ENCODE results near the gene MEF2B.
A peak's percentile ranks its signal among the peaks of the same experiment; 100 is the strongest.
"Not testable (repeated sequence)": the region's sequence is repeated elsewhere in the genome, so short reads cannot be mapped to it uniquely, and the experiment has no call there.

MEF2B gene

DNA sequence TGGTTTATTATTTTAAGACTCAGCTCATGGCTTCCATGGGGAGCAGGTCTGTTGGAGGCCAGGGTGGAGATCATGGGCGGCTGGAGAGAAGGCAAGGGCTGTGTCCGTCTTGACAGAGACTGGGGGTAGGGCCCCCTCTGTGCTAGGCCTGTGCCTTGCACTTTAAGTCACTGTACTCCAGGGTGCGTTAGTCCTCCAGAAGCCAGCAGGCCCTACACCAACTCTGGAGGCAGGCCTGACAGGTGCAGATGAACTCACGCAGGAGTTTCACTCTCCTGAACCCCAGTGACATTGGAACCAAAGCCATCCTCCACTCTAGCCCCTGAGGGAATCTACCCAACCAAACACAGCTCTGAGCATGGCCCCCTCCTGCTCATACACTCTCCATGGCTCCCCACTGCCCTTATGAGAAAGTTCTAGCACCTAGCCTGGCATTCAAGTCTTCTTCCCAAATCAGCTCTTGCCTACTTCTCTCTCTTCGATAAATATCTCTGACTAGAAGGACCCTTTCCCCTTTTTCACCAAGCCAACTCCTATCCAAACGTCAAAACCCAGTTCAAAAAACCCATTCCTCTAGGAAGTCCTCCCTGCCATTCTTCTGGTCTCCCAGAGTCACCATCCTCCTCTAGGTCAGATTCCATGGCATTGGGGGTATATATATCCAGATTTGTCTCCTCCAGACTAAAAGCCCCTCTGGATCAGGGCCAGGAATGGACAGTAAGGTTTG, 15.1 kb downstream of the MEF2B start:
- DNase-seq, result no peak

DNA sequence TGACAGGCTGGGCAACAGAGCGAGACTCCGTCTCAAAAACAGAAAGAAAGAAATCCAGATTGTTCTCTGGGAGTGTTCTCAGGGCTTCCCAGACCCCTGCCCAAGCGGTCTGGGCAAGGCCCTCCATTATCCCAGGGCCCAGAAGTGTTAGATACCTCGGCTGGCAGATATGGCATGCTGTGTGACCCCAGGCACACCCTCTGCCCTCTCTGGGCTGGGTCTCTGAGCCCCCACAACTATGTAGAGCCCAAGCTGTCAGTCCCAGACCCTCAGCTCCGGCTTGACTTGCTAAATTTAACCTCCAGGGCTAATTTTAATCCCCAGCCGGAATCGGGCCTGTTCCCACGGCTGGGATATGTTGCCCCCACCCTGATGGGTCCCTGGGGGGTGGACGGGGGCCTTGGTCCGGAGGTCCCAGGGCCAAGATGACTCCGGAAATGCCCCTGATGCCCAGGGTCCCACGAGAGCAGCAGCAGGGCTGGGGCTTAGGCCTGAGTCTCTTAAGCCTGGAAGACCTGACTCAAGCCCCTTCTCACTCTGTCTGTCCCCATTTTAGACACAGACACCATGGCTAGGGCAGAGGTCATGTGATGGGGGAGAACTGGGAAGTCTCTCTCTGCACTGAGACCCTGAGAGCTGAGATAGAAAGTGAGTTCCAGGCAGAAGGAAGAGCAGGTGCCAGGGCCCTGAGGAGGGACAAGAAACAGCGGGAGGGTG, 17.2 kb downstream of the MEF2B start:
- DNase-seq, result no peak

DNA sequence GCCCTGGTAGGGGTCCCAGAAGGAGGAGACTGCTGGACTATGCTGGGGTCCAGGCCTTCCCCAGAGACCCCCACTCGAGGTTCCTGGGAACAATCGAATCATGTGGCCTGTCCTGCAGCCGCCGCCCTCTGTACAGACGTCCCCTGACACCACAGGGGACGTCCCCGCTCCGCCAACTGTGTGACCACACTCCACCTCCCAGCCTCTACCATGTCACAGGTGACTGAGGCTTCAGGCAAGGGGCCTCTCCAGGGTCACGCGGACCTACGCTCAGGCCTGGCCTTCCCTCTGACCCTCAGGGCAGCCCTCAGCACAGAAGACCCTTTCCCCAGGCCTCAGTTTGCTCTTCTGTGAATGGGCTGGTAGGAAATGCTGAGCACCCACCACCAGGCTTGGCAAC, 18.6 kb downstream of the MEF2B start:
- no peak for DNase-seq

DNA sequence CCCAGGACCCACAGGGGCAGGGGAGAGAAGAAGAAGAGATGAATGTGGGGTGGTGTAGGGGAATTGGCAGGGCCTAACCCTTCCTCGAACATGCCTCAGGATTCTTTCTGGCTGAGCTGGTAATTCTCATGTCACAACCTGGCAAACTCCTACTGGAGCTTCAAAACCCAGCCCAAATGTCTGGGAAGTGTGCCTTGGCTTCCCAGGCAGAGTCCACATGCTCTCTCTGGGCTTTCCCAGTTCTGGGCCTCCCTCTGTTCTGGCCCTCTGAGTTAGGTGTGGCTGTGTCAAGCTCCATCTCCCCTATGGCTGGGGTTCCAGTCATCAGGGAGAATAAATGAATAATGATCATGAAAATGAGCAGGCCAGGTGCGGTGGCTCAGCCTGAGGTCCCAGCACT, 20.6 kb downstream of the MEF2B start:
- no peak for DNase-seq

DNA sequence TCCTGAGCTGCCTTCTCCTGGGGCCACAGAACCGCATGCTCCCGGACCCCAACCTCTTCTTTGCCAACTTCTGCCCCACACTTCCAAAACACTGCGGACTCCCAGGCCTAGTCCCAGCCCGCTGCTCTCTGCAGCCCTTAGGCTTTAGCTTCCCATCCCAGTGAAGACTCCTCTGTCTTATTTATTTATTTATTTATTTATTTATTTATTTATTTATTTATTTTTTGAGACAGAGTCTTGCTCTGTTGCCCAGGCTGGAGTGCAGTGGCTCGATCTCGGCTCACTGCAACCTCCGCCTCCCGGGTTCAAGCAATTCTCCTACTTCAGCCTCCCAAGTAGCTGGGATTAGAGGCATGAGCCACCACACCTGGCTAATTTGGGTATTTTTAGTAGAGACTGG, 21.6 kb downstream of the MEF2B start:
- not testable (repeated sequence) for DNase-seq

DNA sequence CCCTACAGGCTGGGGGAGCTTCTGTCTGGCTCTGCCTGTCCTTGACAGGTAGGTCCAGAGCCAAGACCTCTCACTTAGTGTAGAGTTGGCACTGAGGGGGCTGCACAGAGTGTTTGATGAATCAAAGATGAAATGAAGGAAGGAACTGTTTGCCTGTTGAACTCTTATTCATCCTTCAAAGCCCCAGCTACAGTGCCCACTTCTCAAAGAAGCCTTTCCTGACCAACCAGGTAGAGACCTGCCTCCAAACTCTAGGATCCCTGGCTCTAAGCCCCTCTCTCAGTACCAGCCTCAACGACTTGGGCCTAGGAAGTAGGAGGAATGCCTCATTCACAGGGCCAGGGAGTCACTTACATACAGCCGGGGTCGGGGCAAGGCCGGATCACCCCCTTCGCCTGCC, 22.7 kb downstream of the MEF2B start:
- no peak for DNase-seq

DNA sequence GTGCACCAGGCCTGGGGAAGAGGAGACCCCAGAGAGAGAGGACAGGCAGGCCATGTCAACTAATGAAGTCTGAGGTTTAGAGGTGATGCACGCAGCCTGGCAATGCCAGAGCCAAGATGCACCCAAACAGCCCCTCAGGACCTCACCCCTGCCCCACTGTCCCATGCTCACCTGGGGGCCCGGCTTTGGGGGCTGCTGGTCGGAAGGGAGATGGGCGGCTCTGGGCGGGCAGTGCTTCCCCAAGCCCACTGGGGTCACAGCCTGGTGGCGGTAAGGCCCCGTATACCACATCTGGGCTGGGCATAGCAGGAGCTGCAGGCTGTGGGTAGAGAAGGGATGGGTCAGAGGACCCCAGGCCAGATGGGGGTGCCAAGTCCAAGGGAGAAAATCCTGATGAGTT, 23.2 kb downstream of the MEF2B start:
- no peak for DNase-seq

DNA sequence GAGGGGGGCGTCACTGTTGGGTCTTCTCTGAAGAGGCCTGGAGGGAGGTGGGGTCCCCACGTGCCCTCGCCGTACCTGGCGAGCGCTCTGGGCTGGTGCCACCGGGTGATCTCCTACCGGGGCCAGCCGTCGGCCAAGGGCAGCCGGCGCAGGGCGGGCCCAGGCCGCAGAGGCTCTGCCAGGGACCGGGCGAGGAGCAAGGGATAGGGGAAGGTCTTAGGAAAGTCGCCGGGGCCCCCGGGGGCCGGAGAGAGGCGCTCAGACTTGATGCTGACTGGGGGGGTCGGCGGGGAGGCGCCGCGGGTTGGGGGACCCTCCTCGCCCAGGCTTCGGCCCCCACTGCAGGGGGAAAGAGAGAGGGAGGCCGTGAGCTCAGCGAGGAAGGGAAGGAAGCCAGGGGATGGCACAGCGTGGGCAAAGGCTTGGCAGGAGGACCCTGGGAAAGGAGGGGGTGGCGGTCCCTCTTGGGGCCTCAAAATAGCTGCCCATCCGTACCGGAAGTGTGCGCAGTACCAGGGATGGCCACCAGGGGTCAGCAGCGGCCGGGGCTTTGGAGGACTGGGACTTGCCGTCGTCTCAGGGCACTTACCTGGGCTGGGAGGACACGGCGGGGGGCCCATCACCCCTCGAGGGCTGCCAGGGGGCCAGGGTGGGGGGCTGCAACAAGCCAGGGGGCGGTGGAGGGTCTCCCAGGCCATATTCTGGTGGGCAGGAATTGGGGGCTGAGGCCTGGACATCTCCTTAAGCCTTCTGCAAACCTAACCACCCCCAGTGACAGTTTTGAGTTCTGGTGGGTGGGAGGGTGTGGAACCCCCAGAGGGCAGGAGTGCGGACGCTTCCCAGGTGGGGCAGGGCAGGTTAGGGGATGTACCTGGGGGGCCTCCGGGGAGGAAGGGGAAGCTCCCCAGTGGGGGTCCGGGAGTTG, 24.1 kb downstream of the MEF2B start:
- DNase-seq, result peak; percentile 17

DNA sequence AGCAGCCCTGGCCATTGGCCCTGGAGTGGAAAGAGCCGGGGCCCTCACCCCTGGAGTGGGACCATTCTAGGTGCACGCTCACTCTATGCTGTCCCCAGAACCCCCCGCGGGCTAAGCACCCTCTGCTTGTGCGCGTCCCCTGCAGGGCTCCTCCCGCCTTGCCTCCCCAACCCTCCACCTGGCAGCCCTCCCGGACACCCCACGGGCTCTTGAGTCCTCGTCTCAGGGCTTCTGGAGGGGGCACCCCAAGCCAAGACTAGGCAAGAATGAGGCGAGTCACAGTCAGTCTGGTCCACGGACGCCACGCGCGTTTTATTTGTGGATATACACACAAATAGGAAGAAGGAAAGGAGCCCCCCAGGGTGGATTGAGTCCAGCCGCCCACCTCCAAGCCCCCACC, 24.8 kb downstream of the MEF2B start:
- DNase-seq, result no peak

DNA sequence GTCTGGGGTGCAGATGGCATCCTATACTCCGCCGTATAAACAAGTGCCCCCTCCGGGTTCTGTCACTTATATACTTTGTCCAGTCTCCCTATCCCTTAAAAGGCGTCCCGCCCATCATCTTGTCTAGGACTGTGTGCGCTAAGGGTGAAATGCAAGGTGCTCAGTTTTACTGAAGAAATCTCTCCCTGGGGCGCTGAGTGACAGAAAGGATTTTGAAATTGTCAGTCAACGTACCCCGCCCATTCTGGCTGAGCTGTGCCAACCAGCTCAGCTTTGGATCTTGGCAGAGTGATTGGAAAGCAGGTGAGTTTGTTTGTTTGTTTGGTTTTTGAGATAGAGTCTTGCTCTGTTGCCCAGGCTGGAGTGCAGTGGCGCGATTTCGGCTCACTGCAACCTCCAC, 27.7 kb downstream of the MEF2B start:
- DNase-seq, result no peak

DNA sequence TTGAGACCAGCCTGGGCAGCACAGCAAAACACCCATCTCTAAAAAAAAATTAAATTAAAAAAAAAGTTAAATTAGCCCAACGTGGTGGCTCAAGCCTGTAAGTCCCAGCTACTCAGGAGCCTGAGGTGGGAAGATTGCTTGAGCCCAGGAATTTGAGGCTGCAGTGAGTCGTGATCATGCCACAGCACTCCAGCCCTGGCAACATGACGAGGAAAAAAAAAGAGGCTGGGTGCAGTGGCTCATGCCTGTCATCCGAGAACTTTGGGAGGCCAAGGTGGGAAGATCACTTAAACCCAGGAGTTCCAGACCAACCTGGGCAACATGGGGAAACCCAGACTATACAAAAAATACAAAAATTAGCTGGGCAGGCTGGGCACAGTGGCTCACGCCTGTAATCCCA, 29.6 kb downstream of the MEF2B start:
- no peak for DNase-seq

DNA sequence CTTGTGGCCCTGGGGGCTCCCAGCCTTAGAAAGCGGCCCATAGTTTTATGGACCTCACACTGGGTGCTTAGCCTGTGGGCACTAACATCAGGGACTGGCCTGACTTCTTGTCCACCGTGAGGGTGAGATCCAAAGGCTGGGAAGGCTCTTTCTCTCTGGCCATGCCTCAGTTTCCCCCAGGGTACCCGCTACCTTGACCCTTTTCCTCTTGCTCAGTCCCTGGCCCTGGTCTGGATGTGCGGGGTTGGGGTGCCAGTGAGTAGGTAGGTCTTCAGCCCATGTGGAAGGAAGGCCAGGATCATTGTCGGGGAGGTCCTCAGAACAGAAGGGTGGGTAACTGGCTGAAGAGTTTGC, 30.2 kb downstream of the MEF2B start:
- DNase-seq, result no peak

DNA sequence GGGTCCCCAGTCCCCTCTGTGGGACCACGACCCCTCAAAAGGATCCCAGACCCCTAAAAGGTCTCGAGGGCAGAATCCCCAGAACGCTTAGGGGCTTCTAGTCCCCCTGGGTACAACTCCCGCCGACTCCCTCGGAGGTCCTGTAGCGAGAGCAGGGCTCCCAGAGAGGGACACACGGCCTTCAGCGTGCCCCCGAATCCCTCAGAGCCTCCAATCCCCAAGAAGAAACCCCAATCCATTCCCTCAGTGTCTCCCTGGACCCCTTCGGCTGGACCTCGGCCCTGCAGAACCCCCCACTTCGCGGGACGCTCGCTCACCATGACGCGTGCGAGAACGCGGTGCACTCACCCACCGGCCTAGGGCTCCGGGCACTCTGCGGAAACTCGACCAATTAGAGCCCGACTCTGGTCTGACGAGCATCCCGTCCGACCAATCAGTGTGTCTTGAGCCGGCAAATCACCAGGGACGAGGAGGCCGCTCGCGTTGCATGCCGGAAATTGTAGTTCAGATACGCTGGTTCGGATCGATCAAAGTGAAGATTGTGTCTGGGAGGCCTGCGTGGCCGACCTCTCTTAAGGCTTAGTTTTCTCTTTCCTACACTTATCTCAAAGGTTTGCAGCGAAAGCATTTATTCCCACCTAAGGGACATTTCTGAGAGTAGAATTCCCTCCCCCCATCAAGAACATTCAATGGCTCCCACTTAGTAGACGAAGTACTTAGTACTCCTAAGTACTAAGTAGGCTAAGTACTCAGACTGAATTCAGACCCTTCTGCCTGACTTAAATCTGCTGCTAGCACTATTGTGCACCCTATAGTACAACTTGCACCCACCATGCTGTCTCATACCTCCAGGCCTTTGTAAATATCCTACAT, 31.7 kb downstream of the MEF2B start, which contains the start of gene TMEM161A:
Gene TMEM161A, minus strand, starts transcription at position 370 of the 873 bp plus-strand sequence. Its CDS starts 50 bp downstream, at position 320.
- peak; percentile 97 for DNase-seq

DNA sequence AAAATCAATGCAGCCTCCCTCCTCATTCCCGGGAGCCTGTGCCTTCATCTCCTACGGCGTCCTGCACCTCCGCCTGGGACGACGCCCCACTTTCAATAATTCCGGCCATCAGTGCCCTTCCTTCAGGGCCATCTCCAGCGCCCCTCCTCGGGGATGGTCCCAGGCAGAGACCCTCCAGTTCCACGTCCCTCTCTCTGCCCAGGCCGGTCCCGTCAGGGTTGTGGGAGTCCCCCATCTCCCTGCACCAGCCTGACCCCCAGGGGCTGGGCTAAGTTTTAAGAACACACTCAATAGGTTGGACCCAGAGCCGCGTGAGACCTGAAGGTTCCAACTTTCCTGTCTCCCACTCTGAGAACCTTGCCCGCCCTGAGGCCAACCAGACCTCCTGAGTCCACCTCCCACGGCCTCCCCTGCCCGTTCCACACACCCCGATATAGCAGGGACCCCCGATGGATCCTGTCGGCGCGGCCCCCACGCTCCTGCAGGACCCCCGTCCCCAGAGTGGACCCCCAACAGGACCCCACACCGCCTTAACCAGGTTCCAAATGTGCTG, 32.4 kb downstream of the MEF2B start:
- DNase-seq, result no peak

DNA sequence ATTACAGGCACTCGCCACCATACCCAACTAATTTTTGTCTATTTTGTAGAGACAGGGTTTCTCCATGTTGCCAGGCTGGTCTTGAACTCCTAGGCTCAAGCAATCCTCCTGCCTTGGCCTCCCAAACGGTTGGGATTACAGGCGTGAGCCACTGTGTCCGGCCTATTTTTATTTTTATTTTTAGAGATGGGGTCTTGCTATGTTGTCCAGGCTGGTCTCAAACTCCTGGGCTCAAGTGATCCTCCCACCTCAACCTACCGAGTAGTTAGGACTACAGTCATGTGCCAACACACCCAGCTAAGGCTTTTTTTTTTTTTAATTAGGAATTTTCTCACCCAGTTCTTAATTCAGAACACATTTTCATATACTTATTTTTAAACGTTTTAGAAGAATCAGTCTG, 34.4 kb downstream of the MEF2B start:
- not testable (repeated sequence) for DNase-seq

DNA sequence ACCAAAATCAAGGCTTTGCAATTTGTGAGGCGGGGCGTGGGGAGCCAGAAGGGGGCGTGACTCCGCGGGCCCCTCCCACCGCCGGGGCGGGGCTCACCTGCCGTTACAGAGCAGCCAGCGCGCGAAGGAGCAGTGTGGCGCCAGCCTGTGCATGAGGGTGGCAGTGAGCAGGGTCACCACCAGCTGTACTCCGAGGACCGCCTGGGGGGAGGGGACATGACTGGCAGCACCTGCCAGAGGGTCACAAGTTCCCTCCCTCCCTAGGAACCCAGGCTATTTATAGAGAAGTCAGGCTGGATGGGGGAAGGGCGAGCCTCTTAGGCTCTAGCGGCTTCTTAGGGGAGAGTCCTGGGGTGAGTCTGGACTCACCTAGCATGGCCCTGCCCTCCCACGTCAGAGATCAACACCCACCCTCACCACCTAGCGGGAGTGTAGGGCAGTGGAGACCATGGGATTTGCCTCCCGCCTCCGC, 35.3 kb downstream of the MEF2B start:
- peak; percentile 91 for DNase-seq

DNA sequence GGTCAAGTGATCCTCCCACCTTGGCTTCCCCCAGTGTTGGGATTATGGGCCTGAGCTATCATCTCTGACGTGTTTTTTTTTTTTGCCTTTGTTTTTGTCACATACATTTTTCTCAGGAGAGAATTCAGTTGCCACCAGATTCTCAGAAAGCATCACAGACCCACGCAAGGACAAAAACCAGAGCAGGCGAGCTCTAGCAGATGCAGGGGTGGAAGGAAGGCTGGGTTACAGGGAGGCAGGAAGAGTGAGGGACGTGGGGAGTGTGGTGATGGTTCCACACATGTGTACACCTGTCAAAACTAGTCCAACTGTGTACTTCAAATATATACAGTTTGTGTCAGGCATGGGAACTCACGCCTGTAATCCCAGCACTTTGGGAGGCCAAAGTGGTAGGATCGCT, 36.1 kb downstream of the MEF2B start:
- DNase-seq, result no peak

DNA sequence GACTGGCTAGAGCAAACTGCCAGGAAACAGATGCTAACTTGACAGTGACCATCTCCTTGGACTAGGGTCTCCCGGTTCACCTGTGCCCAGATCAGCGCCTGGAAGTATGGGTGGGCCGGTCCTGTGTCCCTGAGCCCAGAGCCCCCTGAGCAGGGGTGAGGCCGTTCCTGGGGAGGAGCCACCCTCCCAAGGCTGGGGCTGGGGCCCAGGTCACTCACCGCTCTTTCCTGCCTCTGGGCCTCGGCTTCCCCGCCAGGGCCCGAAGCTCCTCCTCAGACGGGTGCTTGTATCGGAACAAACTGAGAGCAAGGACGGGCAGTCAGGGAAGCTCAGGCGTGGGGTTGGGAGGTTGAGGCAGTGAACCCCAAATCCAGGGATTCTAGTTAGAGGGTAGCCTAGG, 37.2 kb downstream of the MEF2B start:
- DNase-seq, result no peak

DNA sequence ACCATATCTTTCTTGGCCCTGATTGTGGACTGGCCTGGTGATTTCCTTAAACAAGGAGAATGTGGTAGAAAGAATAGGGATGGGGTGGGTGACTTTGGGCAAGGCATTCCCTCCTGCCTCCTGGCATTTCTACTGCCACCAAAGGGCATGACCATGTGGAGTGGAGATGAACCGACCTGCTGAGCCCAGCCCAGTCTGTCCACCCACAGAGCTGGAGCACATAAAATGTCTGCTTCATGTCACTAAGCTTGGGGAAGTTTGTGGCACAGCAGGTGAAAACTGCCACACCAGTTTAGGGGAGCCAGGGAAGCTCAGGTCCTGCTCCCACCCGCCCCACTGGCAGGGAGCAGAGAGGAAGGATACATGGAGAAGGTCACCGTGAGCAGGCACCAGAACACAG, 38.1 kb downstream of the MEF2B start:
- DNase-seq, result no peak

DNA sequence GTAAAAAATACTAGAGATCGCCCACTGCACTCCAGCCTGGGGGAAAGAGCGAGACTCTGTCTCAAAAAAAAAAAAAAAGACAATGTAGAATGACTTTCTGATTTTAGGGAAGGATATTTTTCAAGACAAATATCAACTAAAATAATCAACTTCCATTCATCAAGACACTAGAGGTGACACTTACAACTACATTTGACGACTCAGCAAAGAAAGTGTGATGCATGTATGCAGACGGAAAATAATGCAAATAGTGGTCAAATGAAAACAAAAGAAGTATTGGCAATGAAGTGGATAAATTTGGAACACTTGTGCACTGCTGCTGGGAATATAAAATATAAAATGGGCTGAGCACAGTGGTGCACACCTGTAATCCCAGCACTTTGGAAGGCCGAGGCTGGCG, 44.0 kb downstream of the MEF2B start:
- DNase-seq, result no peak

DNA sequence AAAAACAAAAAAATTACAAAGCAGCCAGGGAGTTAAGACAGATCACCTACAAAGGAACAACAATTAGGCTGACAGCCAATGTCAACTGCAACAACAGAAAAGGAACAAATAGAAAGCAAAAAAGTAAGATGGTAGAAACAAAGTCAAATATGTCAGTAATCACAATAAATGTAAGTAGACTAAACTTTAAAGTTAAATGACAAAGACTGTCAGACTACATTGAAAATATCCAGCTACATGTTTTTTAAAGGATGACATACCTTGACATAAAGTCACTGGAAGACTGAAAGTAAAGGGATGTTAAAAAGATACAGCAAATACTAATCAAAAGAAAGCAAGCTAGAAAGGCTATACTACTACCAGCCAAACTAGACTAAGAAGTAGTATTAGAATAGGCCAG, 46.7 kb downstream of the MEF2B start:
- no peak for DNase-seq

DNA sequence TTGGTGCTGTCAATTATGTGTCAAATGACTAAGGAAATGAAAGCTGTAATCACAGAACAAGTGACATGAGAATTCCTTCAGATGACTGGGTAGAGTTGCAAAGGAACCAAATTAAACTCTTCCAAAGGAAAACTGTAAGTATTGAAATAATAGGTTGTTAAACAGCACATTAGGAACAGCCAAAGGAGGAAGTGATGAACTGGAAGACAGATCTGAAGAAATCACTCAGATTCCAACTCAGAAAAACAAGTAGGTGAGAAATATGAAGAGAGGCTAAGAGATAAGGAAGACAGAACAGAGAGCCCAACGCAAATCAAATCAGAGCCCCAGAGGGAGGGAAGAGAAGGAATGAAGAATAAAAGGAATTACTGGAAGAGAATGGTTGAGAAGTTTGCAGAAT, 47.2 kb downstream of the MEF2B start:
- no peak for DNase-seq

All from NCI-H2029 (cell line).